NCI-H1930 (cell line): Measurements from ENCODE around the gene C3.
"Not testable (repeated sequence)": the region's sequence is repeated elsewhere in the genome, so short reads cannot be mapped to it uniquely, and the experiment has no call there.

Experiments used
- DNase-seq, 2 experiments: peaks; one replicate each; lab custom pipeline; 2025; lab: John Stamatoyannopoulos, UW

The C3 gene

GRCh38 chr19:6692027-6692426 is 28.4 kb downstream of the C3 start:
- DNase-seq = no peak

- no peak for DNase-seq
These were observed 29.1 kb downstream of the C3 start for GRCh38 chr19:6691342-6691741.

DNA sequence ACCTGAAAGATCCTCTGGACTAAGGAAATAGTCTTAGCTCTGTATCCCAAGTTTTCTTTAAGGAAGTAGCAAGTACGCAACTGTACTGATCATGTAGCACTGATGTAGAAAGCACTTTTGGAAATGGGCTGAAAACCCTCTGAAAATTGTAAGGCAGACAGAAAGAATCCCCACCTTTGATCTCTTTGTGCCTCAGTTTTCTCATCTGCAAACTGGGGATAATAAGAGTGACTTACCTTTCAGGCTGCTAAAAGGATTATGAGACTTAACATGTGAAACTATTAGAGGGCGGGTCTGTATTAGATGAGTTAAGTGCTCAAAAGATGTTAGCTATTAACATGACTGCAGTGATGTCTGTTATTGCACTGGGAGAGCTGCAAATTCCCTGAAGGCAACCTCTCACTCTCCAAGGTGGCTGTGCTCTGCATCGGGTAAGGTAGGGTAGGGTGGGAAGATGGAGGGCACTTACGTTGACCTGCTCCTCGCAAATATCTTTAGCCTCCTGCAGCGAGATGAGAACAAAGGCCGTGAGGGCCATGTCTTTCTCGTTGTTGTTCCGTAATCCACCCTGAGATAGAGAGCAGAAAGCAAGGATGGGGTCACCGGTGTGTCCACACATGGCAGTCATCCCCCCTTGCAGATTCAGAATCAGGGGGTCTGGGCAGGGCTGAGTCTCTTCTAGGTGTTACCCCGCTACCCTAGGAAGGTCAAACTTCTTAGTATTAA is 30.1 kb downstream of the C3 start:
- no peak for DNase-seq

GRCh38 chr19:6687114-6687513 is 33.3 kb downstream of the C3 start:
- DNase-seq = no peak

DNA sequence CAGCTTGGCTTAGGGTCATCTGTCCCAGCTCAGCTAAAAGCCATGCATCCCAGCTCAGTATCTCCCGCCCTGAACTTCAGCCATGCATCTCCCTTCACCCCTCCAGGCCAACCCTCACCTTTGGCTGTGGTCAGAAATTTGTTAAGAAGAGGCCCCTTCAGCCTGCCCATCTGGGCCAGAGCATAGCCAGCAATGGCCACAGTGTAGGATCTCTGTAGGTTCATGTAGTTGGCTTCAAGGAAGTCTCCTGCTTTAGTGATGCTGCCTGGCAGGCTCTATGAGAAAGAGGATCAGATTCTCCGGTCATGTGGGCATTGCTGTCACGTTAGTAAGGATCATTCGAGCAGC is 33.8 kb downstream of the C3 start:
- DNase-seq = no peak

DNA sequence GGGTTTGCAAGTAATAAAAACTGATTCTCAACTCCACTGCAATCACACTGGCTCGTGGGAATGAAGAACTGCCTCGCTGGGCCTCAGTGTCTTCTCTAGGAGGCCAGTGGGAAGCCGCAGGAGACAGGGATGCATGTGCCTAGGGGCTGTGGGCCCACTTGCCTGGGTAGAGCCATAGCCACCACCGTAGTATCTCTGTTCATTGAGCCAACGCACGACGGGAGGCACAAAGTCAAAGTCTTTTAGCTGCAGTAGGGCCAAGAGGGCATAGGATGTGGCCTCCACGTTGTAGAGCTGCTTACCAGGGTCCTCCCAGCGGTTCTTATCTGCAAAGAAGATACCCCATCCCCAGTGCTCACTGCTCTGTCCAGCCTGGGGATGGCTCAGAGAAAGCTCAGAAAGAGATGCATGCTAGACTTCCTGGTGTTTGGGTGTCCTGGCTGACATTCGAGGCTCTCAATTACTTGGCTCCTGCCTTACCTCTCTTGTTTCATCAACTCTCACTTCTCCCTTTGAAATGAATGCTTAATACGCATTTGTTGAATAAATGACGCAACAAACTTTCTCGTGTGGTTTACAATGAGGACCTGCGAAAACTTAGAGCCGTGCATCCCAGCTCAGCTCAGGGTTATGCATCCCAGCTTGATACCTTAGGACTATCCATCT is 34.4 kb downstream of the C3 start:
- DNase-seq = no peak

- DNase-seq = no peak
These were observed 35.0 kb downstream of the C3 start for GRCh38 chr19:6685482-6685881.

DNA sequence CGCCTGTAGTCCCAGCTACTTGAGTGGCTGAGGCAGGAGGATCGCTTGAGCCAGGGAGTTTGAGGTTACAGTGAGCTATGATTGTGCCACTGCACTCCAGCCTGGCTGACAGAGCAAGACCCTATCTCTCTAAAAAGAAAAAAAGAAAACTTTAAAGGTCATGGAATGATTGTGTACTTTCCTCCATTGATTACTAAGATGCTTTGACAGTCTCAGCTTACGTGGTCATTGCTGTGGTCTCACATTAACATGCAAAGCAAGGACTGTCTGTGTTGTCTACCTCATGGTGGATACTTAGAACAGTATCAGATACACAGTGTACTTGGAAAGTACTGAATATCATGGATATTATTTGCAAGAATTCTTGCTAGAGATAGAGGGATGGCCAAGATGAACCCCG is 36.5 kb downstream of the C3 start:
- no peak for DNase-seq

GRCh38 chr19:6682607-6683128 is 37.8 kb downstream of the C3 start:
- DNase-seq = no peak

DNA sequence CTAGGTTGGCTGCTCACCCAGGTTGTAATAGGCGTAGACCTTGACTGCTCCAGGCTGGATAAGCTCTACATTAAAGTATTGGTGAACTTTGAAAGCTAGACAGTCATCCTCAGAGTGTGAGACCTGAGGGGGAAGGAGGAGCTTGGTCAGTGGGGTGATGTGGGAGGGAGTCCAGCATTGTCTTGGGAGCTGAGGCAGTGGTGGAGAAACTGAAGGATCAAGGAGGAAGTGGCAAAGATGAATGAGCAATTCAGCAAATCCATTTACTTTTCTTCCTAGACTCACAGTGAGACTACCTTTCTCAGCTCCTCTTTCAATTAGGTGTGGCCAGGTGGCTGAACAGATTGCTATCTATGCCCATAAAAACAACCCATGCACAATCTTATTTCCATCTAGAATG is 40.3 kb downstream of the C3 start:
- DNase-seq = no peak

GRCh38 chr19:6679139-6679538 is 41.3 kb downstream of the C3 start:
- no peak for DNase-seq

DNA sequence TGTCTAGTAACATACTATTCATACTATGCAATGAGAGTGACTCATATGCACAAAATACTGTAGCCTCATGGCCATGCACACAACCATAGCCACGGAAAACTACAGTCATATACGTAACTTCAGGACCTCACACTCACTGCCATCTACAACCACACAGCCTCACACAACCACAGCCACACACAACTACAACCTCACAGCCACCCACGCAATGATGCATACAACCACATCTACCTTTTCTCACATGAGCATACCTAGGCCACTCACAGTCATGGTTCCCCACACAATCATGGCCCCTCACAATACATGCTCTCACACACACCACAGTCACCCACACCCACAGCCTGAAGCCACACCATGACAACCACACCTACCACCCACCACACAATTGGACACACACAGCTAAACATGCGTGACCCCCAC is 41.8 kb downstream of the C3 start:
- no peak for DNase-seq

DNA sequence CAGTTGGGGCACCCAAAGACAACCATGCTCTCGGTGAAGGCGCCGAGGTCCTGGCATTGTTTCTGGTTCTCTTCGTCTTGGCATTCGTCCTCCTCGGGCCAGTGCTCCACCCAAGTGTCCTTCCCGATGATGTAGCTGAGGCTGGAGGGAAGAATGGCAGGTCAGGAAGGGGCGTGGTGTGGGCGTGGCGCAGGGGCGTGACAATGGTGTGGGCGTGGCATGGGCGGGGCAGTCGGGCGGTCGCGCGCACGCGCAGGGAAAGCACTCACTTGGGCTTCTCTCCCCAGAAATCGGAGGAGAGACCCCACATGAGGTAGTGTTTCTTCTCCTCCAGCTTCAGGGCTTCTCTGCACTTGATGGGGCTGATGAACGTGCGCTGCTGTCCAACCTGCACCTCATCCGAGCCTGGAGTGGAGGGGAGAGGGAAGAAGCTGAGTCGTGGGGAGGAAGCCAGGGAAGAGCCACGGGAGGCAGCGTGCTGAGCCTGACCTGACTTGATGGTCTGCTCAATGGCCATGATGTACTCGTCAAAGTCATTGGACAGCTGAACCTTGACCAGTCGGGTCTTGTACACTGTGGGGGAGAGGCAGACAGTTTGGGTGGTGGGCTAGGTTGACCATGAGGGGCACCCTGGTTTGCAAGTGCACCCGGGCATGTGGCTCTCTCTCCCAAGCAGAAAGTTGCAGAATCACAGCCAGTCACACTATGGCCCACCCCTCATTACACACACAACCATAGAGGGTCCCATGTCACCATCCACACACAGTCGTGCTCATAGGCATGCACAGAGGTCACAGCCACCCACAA is 42.4 kb downstream of the C3 start:
- no peak for DNase-seq

- DNase-seq = no peak
These were observed 43.0 kb downstream of the C3 start for GRCh38 chr19:6677495-6677882.

- DNase-seq = no peak
These were observed 44.2 kb downstream of the C3 start for GRCh38 chr19:6676288-6676687.

- no peak for DNase-seq
These were observed 45.6 kb downstream of the C3 start for GRCh38 chr19:6674868-6675305.

DNA sequence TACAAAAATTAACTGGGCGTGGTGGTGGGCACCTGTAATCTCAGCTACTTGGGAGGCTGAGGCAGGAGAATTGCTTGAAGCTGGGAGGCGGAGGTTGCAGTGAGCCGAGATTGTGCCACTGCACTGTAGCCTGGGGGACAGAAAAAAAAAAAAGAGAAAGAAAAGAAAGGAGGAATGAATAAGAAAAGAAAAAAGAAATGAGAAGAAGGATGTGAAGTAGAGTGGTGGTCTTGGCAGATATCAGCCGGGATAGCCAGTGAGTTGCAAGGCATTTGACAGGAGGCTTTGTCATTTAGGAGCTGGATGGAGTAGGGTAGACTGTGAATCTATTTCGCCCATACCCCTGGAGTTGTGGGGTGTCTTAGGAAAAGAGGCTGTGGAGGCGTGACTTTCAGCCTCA is 46.0 kb downstream of the C3 start:
- DNase-seq = not testable (repeated sequence)

DNA sequence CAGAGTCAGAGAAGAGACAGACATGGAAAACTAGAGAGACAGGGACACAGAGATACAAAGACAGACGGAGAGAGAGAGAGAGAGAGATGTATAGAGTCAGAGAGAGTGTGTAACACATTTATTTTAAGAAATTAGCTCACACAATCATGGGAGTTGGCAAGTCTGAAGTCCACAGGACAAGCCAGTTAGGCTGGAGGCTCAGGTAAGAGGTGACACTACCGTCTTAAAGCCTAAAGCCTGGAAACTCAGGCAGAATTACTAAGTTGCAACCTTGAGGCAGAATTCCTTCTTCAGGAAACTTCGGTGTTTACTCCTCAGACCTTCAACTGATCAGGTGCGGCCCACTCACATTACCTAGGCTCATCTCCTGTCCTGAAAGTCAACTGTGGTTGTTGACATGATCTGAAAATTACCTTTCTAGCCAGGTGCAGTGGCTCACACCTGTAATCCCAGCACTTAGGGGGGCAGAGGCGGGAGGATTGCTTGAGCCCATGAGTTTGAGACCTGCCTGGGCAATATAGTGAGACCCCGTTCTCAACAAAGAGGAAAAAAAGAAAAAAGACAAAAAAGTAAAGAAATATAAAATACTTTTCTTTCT is 47.7 kb downstream of the C3 start:
- DNase-seq = no peak

DNA sequence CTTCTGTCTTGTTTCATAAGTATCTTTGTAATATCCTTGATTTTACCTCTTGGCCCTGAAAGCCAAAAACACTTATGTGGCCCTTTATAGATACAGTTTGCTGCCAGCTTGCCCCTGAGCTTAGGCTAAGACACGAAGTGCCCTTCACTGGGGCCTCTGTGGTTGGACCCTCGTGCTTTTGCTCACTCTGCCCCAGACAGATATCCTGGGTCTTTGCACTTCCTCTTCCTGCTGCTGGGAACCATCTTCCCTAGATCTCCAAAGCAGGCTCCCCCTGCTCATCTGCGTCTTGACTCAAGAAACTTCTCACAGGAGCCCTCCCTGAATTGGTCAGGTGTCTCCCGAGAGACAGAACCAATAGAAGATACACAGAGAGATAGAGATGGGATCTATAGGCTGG is 48.5 kb downstream of the C3 start:
- no peak for DNase-seq

DNA sequence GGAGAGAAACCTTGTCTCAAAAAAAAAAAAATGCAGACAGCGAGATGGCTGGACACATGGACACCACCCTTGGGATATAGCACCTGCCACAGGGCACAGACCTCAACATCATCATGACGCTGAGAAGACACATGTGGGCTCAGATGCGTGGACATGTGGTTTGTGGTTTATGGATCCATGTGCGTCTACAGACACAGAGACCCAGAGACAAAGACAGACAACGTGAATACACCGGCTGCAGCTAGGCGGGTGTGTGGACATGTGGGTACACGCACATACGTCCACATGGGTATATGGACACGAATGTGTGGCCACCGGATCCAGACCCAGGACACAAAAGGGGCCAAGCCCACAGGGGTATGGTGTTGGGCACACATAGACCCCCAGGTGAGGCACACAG is 51.8 kb downstream of the C3 start:
- DNase-seq = no peak

- no peak for DNase-seq
These were observed 53.3 kb downstream of the C3 start for GRCh38 chr19:6667114-6667627.

- DNase-seq = no peak
These were observed 55.5 kb downstream of the C3 start for GRCh38 chr19:6664916-6665315.
